CD14-positive monocyte (primary cell): Measurements from ENCODE around the gene RBM15. TPM values are rescaled to one million over a fixed set of nuclear protein-coding genes. Genes with fewer than 3 reads are reported as not detected.

Experiments used
- DNase-seq, 3 donors: peaks; one replicate each; pipeline ENCODE4 v3.0.0-alpha.2; 2011 to 2022
- H2AFZ ChIP-seq: 2 replicates; pipeline ENCODE4 v1.6.0; 2012; ENCODE audit warnings: mild to moderate bottlenecking, low read depth, low read length, inconsistent platforms; ENCODE audit not compliant: insufficient read depth, poor library complexity, severe bottlenecking
- H3K27ac ChIP-seq, 2 donors: 1 replicate in 1 of 2; 2 replicates in 1 of 2; pipeline ENCODE4 v1.5.1; 2012 to 2013; ENCODE audit warnings: low read length in 2 of 2, control low read depth in 1 of 2, inconsistent platforms in 1 of 2, low read depth in 1 of 2, mild to moderate bottlenecking in 1 of 2
- H3K27me3 ChIP-seq, 2 donors: one replicate each; pipeline versions ENCODE4 v1.6.0 to v1.6.1; 2011 to 2013; ENCODE audit warnings: low read length in 2 of 2; ENCODE audit not compliant: control insufficient read depth in 2 of 2, insufficient read depth in 2 of 2
- H3K36me3 ChIP-seq, 2 donors: replicated peaks in 1 of 2; 1 replicate in 1 of 2; 2 replicates in 1 of 2; pipeline versions ENCODE4 v1.5.1 to v1.6.1; 2012 to 2013; ENCODE audit warnings: low read length in 2 of 2, control low read depth in 1 of 2, inconsistent platforms in 1 of 2, mild to moderate bottlenecking in 1 of 2; ENCODE audit not compliant: insufficient read depth in 2 of 2, control insufficient read depth in 1 of 2
- H3K4me1 ChIP-seq, 2 donors: 1 replicate in 1 of 2; 2 replicates in 1 of 2; pipeline versions ENCODE4 v1.5.1 to v1.6.1; 2012 to 2013; ENCODE audit warnings: low read length in 2 of 2, control low read depth in 1 of 2, inconsistent platforms in 1 of 2, mild to moderate bottlenecking in 1 of 2, moderate library complexity in 1 of 2; ENCODE audit not compliant: insufficient read depth in 2 of 2, control insufficient read depth in 1 of 2
- H3K4me2 ChIP-seq: replicated peaks from 2 replicates; pipeline ENCODE3; 2012; ENCODE audit warnings: low read length, moderate library complexity, mild to moderate bottlenecking; ENCODE audit not compliant: poor library complexity, severe bottlenecking; ENCODE audit errors: extremely low read depth
- H3K4me3 ChIP-seq, 3 experiments: fragments of 200-600 bp in 1 of 3; sonication (generic) in 1 of 3; replicated peaks in 1 of 3; 1 replicate in 2 of 3; 2 replicates in 1 of 3; pipeline ENCODE4 v1.5.1; 2011 to 2013; ENCODE audit warnings: low read length in 3 of 3, mild to moderate bottlenecking in 3 of 3, control low read depth in 2 of 3, low read depth in 2 of 3, inconsistent platforms in 1 of 3, moderate library complexity in 1 of 3
- H3K79me2 ChIP-seq: 2 replicates; pipeline ENCODE4 v1.6.0; 2012; ENCODE audit warnings: mild to moderate bottlenecking, control low read depth, inconsistent platforms, low read length, moderate library complexity; ENCODE audit not compliant: insufficient read depth
- H3K9ac ChIP-seq: 2 replicates; pipeline ENCODE4 v1.6.0; 2017; ENCODE audit warnings: low read length, mild to moderate bottlenecking; ENCODE audit not compliant: insufficient read depth, poor library complexity, severe bottlenecking
- H3K9me3 ChIP-seq, 2 donors: replicated peaks in 1 of 2; 1 replicate in 1 of 2; 2 replicates in 1 of 2; pipeline versions ENCODE4 v1.5.1 to v1.6.1; 2012 to 2013; ENCODE audit warnings: low read length in 2 of 2, control low read depth in 1 of 2; ENCODE audit not compliant: control insufficient read depth in 1 of 2, insufficient read depth in 1 of 2
- H4K20me1 ChIP-seq: 2 replicates; pipeline ENCODE4 v1.6.0; 2012; ENCODE audit warnings: mild to moderate bottlenecking, low read length, control low read depth, moderate library complexity; ENCODE audit not compliant: insufficient read depth
- H3K27ac Mint-ChIP-seq, 7 donors: one replicate each; pipeline ENCODE4 v1.8.0; 2020; ENCODE audit warnings: mild to moderate bottlenecking in 7 of 7, mixed read lengths in 7 of 7, moderate library complexity in 6 of 7, inconsistent platforms in 2 of 7
- H3K27me3 Mint-ChIP-seq, 3 donors: one replicate each; pipeline ENCODE4 v1.8.0; 2021 to 2022; ENCODE audit warnings: low read depth in 3 of 3, mild to moderate bottlenecking in 3 of 3, mixed read lengths in 3 of 3, moderate library complexity in 3 of 3, inconsistent platforms in 1 of 3
- H3K36me3 Mint-ChIP-seq, 2 donors: one replicate each; pipeline ENCODE4 v1.8.0; 2020; ENCODE audit warnings: mixed read lengths in 2 of 2, inconsistent platforms in 1 of 2, mild to moderate bottlenecking in 1 of 2
- H3K4me1 Mint-ChIP-seq: one replicate; pipeline ENCODE4 v1.8.0; 2020; ENCODE audit warnings: mild to moderate bottlenecking, mixed read lengths
- H3K4me3 Mint-ChIP-seq, 2 donors: one replicate each; pipeline ENCODE4 v1.8.0; 2020; ENCODE audit warnings: mild to moderate bottlenecking in 2 of 2, mixed read lengths in 2 of 2, moderate library complexity in 1 of 2
- H3K9me3 Mint-ChIP-seq, 7 donors: one replicate each; pipeline ENCODE4 v1.8.0; 2020 to 2022; ENCODE audit warnings: mixed read lengths in 7 of 7, mild to moderate bottlenecking in 6 of 7, moderate library complexity in 6 of 7, inconsistent platforms in 2 of 7
- WGBS: methylation state at CpG from one replicate; pipeline ENCODE4 v1.1.5; 2013; ENCODE audit warnings: missing lambda C conversion rate; ENCODE audit not compliant: insufficient coverage; 5-methylcytosine and 5-hydroxymethylcytosine counted together
- intact Hi-C, 2 donors: fragments of 100-400 bp; cut with micrococcal nuclease; formaldehyde crosslinking; loops; one replicate each; pipeline versions ENCODE4 v1.15.0 to v1.15.1; 2023
- polyA plus RNA-seq, 3 donors: library from polyadenylated mRNA; depleted of rRNA in 1 of 3; unstranded in 2 of 3; stranded (reverse) in 1 of 3; fragments of 300-500 nt in 2 of 3; fragments of >200 nt in 1 of 3; fragmentation: Illumina TruSeq in 2 of 3; gene quantifications; 1 replicate in 2 of 3; 2 replicates in 1 of 3; pipeline ENCODE4 v1.2.3, GENCODE V29; 2012 to 2021
- TF ChIP-seq, protein P1 (sequence below): fragments of 200-600 bp; IDR thresholded peaks from one replicate; pipeline ENCODE4 v1.8.0; 2022; ENCODE audit warnings: antibody characterized with exemption, mild to moderate bottlenecking

Gene RBM15
- polyA plus RNA-seq, 3 donors, result 6.7 to 16.8 (median 7.5) TPM

DNA sequence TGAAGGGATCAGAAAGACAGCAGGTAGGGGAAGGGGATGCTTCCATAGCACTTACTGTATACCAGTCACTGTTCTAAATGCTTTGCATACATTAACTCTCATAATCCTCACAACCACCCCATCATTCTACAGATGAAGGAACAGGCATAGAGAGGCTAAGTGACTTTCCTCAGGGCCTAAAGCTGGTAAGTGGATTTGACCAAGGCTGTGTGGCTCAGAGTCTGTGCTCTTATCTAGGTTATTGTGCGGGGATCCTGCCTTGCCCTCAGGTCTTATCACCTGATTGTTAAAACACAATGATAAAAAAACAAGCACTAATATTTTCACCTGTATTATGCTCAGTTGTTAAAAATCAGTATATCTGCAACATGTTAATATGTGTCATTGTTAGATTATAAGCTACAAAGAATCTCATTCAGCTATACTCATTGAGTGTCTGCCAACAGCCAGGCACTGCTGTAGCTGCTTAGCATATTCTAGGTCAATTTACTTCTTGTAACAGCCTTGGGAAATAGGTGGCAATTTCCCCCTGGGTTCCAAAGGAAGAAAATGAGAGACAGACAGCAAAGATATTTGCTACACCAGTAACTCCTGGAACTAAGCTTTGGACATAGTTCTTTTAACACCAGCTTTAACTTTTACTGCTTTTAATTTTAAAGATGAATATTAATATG lies 38.6 kb upstream of the RBM15 start:
- Histone ChIP-seq H3K4me1 (peaks cover 1 to 3% of the 10 kb centered on the region in 2 donors), H3K27ac (no peak overlapping the region), H3K9ac (no peak overlapping the region), H3K79me2 (no peaks in the 10 kb centered on the region), H3K4me3 (no peak overlapping the region), H4K20me1 (no peaks in the 10 kb centered on the region), H3K9me3 (no peaks in the 10 kb centered on the region), H3K4me2 (no peak overlapping the region), H2AFZ (no peak overlapping the region), H3K36me3 (no peaks in the 10 kb centered on the region), H3K27me3 (no peaks in the 10 kb centered on the region)
- no peak for DNase-seq
- intact Hi-C loops, result no loop called here
- Mint-ChIP-seq H3K36me3 (no peaks in the 10 kb centered on the region), H3K27me3 (peaks cover 3 to 12% (median 6%) of the 10 kb centered on the region in 3 donors), H3K4me1 (no peaks in the 10 kb centered on the region), H3K4me3 (no peak overlapping the region), H3K9me3 (no peaks in the 10 kb centered on the region), H3K27ac (no peak overlapping the region)
- WGBS, result no CpG with 5 or more reads among the region's 1 CpG
- TF ChIP-seq, protein P1, sequence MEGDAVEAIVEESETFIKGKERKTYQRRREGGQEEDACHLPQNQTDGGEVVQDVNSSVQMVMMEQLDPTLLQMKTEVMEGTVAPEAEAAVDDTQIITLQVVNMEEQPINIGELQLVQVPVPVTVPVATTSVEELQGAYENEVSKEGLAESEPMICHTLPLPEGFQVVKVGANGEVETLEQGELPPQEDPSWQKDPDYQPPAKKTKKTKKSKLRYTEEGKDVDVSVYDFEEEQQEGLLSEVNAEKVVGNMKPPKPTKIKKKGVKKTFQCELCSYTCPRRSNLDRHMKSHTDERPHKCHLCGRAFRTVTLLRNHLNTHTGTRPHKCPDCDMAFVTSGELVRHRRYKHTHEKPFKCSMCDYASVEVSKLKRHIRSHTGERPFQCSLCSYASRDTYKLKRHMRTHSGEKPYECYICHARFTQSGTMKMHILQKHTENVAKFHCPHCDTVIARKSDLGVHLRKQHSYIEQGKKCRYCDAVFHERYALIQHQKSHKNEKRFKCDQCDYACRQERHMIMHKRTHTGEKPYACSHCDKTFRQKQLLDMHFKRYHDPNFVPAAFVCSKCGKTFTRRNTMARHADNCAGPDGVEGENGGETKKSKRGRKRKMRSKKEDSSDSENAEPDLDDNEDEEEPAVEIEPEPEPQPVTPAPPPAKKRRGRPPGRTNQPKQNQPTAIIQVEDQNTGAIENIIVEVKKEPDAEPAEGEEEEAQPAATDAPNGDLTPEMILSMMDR, result no peak

DNA sequence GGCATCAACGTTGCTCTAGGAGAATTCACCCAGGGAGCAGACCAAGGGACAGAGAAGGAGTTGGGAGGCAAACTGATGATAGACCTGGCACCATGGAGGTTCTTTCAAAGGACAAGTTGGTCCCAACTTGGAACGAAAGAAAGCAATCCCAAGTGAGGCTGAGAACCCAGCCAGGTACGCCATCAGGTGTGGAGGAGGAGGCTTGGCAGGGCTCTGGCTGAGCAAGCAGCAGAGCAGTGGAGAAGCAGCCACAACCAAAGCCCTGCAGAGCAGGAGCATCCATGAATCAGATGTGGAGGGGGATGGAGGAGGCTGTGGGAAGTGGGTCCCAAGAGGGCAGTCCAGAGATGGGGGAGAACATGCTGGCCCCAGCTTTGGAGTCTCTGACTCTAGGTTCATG lies 36.3 kb upstream of the RBM15 start:
- Histone ChIP-seq H3K27ac (no peak overlapping the region), H3K36me3 (no peaks in the 10 kb centered on the region), H3K9me3 (no peaks in the 10 kb centered on the region), H3K4me1 (peaks cover 12 to 20% of the 10 kb centered on the region in 2 donors), H3K27me3 (no peaks in the 10 kb centered on the region), H3K79me2 (no peaks in the 10 kb centered on the region), H2AFZ (no peak overlapping the region), H3K4me3 (no peak overlapping the region), H4K20me1 (no peaks in the 10 kb centered on the region), H3K9ac (no peak overlapping the region), H3K4me2 (no peak overlapping the region)
- H3K27ac Mint-ChIP-seq, result peak overlapping the region in 1 of 7 donors; percentile 58
- no peaks in the 10 kb centered on the region for H3K36me3 Mint-ChIP-seq
- H3K4me1 Mint-ChIP-seq, result peaks cover 15% of the 10 kb centered on the region
- 94% methylated on average over 3 of the region's 3 CpGs for WGBS
- H3K27me3 Mint-ChIP-seq, result peaks cover 3 to 8% (median 5%) of the 10 kb centered on the region in 3 donors
- TF ChIP-seq, protein P1, result no peak
- no peak overlapping the region for H3K4me3 Mint-ChIP-seq
- no peaks in the 10 kb centered on the region for H3K9me3 Mint-ChIP-seq
- no peak for DNase-seq
- intact Hi-C loops, result no loop called here
